Gastrocnemius medialis (tissue), 4 donors: Measurements from ENCODE around the gene WWOX. TPM values are rescaled to one million over a fixed set of nuclear protein-coding genes. Genes with fewer than 3 reads are reported as not detected.

ENCODE experiments used
- ATAC-seq, 2 donors: fragments of 150-250 bp; one replicate each; pipeline ENCODE4 v1.9.1; 2016
- DNase-seq, 2 donors: peaks; one replicate each; pipeline ENCODE4 v3.0.0-alpha.2; 2019
- H3K27ac ChIP-seq, 4 donors: fragments of 200-600 bp; sonication (generic); 1 replicate in 1 of 4; 2 replicates in 3 of 4; pipeline ENCODE4 v1.5.1; 2016 to 2018; ENCODE audit warnings: mild to moderate bottlenecking in 2 of 4, moderate library complexity in 1 of 4
- H3K27me3 ChIP-seq, 3 donors: fragments of 200-600 bp; sonication (generic) in 2 of 3; 1 replicate in 1 of 3; 2 replicates in 2 of 3; pipeline versions ENCODE4 v1.5.1 to v1.6.0; 2016 to 2019; ENCODE audit warnings: mild to moderate bottlenecking in 1 of 3, moderate library complexity in 1 of 3
- H3K36me3 ChIP-seq, 2 donors: fragments of 200-600 bp; sonication (generic) in 1 of 2; one replicate each; pipeline ENCODE4 v1.5.1; 2017 to 2018
- H3K4me1 ChIP-seq, 2 donors: fragments of 200-600 bp; sonication (generic) in 1 of 2; one replicate each; pipeline ENCODE4 v1.5.1; 2016 to 2017; ENCODE audit warnings: mild to moderate bottlenecking in 2 of 2
- H3K4me3 ChIP-seq, 4 donors: fragments of 200-600 bp; sonication (generic) in 3 of 4; 1 replicate in 1 of 4; 2 replicates in 3 of 4; pipeline ENCODE4 v1.5.1; 2016 to 2019; ENCODE audit warnings: mild to moderate bottlenecking in 2 of 4
- H3K9me3 ChIP-seq, 3 donors: fragments of 200-600 bp; sonication (generic) in 2 of 3; 1 replicate in 1 of 3; 2 replicates in 2 of 3; pipeline ENCODE4 v1.5.1; 2016 to 2019
- POLR2A ChIP-seq, 2 donors: fragments of 450-650 bp; IDR thresholded peaks; one replicate each; pipeline ENCODE4 v1.6.1; 2017; ENCODE audit warnings: antibody characterized with exemption in 2 of 2, mild to moderate bottlenecking in 2 of 2, moderate library complexity in 2 of 2
- in situ Hi-C, 4 donors: fragments of 200-750 bp; cut with MboI; loops; one replicate each; pipeline versions ENCODE4 v1.15.0 to v1.8.0; 2017; ENCODE audit warnings: low sequenced_read_pairs in 4 of 4
- intact Hi-C: fragments of 100-400 bp; cut with DNase I; formaldehyde crosslinking; loops from one replicate; pipeline ENCODE4 v1.15.1; 2023; ENCODE audit warnings: low total_unique reads
- total RNA-seq, 4 donors: library from RNA; depleted of rRNA; stranded (reverse); fragments of >200 nt; gene quantifications; one replicate each; pipeline versions ENCODE4 v1.1.0 to v1.2.3, GENCODE V29; 2016
- TF ChIP-seq, protein P1 (sequence below), 5 experiments: fragments of 450-650 bp in 3 of 5; fragments of 200-600 bp in 2 of 5; sonication (generic) in 2 of 5; IDR thresholded peaks in 4 of 5; conservative IDR thresholded peaks in 1 of 5; 1 replicate in 4 of 5; 2 replicates in 1 of 5; pipeline ENCODE4 v1.5.1; 2016 to 2019; ENCODE audit warnings: antibody characterized with exemption in 5 of 5, mild to moderate bottlenecking in 3 of 5, moderate library complexity in 3 of 5

The WWOX gene
- total RNA-seq, 4 donors from 2014 or later = 3.3 to 13.0 (median 6.0) TPM

- H3K4me3 ChIP-seq = no peak overlapping the region
- no peak overlapping the region for H3K27ac ChIP-seq
- no peaks in the 10 kb centered on the region for H3K27me3 ChIP-seq
- H3K4me1 ChIP-seq = peaks cover 0 to 7% of the 10 kb centered on the region in 2 donors
- H3K36me3 ChIP-seq = no peaks in the 10 kb centered on the region
- in situ Hi-C loops (no loop called here), intact Hi-C loops (no loop called here)
- ATAC-seq (no peak), DNase-seq (no peak)
- TF ChIP-seq, protein P1, sequence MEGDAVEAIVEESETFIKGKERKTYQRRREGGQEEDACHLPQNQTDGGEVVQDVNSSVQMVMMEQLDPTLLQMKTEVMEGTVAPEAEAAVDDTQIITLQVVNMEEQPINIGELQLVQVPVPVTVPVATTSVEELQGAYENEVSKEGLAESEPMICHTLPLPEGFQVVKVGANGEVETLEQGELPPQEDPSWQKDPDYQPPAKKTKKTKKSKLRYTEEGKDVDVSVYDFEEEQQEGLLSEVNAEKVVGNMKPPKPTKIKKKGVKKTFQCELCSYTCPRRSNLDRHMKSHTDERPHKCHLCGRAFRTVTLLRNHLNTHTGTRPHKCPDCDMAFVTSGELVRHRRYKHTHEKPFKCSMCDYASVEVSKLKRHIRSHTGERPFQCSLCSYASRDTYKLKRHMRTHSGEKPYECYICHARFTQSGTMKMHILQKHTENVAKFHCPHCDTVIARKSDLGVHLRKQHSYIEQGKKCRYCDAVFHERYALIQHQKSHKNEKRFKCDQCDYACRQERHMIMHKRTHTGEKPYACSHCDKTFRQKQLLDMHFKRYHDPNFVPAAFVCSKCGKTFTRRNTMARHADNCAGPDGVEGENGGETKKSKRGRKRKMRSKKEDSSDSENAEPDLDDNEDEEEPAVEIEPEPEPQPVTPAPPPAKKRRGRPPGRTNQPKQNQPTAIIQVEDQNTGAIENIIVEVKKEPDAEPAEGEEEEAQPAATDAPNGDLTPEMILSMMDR (IDR thresholded peaks at IDR 0.05 in 4 of 5, conservative IDR thresholded peaks at IDR 0.05 in 1 of 5) = no peak
- no peak for TF ChIP-seq POLR2A (IDR thresholded peaks at IDR 0.05)
- H3K9me3 ChIP-seq = no peaks in the 10 kb centered on the region
Observed at GRCh38 chr16:79206889-79207288, 1107.4 kb downstream of the WWOX start.

DNA sequence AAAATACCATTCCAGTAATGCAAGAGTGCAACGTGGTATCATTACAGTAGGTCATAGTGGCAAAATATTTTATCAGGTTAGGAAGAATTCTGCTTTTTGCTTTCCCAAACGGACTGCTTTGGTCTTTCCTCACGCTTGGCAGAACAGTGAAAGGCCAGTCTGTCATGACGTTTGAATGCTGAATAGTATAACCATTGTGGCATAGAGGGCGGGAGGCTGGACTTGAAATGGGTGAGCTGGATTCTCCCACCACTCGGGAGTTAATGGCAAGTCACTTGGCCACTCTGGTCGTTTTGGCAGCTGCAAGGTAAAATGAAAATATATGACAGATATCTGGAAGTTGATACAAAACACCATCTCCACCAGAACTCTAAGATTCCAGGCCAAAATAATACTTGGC, 1109.9 kb downstream of the WWOX start:
- Histone ChIP-seq H3K4me3 (no peak overlapping the region), H3K4me1 (peaks cover 0 to 7% of the 10 kb centered on the region in 2 donors), H3K27me3 (no peaks in the 10 kb centered on the region), H3K27ac (no peak overlapping the region), H3K9me3 (no peaks in the 10 kb centered on the region), H3K36me3 (no peaks in the 10 kb centered on the region)
- no peak for ATAC-seq
- in situ Hi-C loops = no loop called here
- TF ChIP-seq, protein P1 (IDR thresholded peaks at IDR 0.05 in 4 of 5, conservative IDR thresholded peaks at IDR 0.05 in 1 of 5) = no peak
- TF ChIP-seq POLR2A (IDR thresholded peaks at IDR 0.05) = no peak
- no peak for DNase-seq
- intact Hi-C loops = no loop called here

DNA sequence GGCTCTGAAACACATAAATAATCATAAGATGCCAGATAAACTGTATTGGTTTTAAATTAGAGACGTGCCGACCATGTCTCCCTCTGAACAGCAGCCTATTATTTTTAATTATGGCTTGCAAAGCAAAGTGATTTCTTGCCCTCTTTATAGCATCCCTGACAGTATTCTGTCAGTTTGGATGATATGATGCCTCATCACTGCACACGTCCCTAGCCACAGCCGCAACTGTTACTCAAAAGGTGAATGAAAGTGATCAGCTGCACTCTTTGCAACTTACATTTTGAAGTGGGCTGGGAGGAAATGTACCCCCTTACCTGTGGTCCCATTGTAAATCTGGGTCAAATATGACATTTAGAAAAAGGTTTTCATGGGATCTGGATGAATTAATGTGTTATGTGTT, 1111.2 kb downstream of the WWOX start:
- intact Hi-C loops (no loop called here), in situ Hi-C loops (no loop called here)
- H3K27me3 ChIP-seq = no peaks in the 10 kb centered on the region
- ATAC-seq (no peak), DNase-seq (no peak)
- H3K27ac ChIP-seq = no peak overlapping the region
- no peaks in the 10 kb centered on the region for H3K9me3 ChIP-seq
- H3K36me3 ChIP-seq = no peaks in the 10 kb centered on the region
- no peak for TF ChIP-seq POLR2A (IDR thresholded peaks at IDR 0.05)
- TF ChIP-seq, protein P1 (IDR thresholded peaks at IDR 0.05 in 4 of 5, conservative IDR thresholded peaks at IDR 0.05 in 1 of 5) = no peak
- H3K4me3 ChIP-seq = no peak overlapping the region
- peaks cover 0 to 7% of the 10 kb centered on the region in 2 donors for H3K4me1 ChIP-seq

DNA sequence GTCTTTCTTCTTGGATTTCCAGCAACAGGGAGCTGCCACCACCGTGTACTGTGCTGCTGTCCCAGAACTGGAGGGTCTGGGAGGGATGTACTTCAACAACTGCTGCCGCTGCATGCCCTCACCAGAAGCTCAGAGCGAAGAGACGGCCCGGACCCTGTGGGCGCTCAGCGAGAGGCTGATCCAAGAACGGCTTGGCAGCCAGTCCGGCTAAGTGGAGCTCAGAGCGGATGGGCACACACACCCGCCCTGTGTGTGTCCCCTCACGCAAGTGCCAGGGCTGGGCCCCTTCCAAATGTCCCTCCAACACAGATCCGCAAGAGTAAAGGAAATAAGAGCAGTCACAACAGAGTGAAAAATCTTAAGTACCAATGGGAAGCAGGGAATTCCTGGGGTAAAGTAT, 1112.1 kb downstream of the WWOX start:
- no peaks in the 10 kb centered on the region for H3K27me3 ChIP-seq
- ATAC-seq (no peak), DNase-seq (no peak)
- in situ Hi-C loops = no loop called here
- intact Hi-C loops = no loop called here
- peak overlapping the region in 1 of 4 donors; percentile 17 for H3K4me3 ChIP-seq
- H3K9me3 ChIP-seq = no peaks in the 10 kb centered on the region
- TF ChIP-seq, protein P1 (IDR thresholded peaks at IDR 0.05 in 4 of 5, conservative IDR thresholded peaks at IDR 0.05 in 1 of 5) = no peak
- no peak for TF ChIP-seq POLR2A (IDR thresholded peaks at IDR 0.05)
- no peak overlapping the region for H3K27ac ChIP-seq
- no peaks in the 10 kb centered on the region for H3K36me3 ChIP-seq
- H3K4me1 ChIP-seq = peaks cover 0 to 7% of the 10 kb centered on the region in 2 donors

GRCh38 chr16:79212114-79212791, 1112.8 kb downstream of the WWOX start:
- intact Hi-C loops = no loop called here
- no peaks in the 10 kb centered on the region for H3K27me3 ChIP-seq
- no peaks in the 10 kb centered on the region for H3K36me3 ChIP-seq
- no peaks in the 10 kb centered on the region for H3K9me3 ChIP-seq
- no peak for TF ChIP-seq POLR2A (IDR thresholded peaks at IDR 0.05)
- TF ChIP-seq, protein P1 (IDR thresholded peaks at IDR 0.05 in 4 of 5, conservative IDR thresholded peaks at IDR 0.05 in 1 of 5) = no peak
- H3K27ac ChIP-seq = no peak overlapping the region
- in situ Hi-C loops = no loop called here
- no peak overlapping the region for H3K4me3 ChIP-seq
- ATAC-seq = no peak
- H3K4me1 ChIP-seq = peaks cover 0 to 7% of the 10 kb centered on the region in 2 donors
- DNase-seq = no peak
